ENCODE results near the gene TRIM22. TPM values are rescaled to one million over a fixed set of nuclear protein-coding genes. Genes with fewer than 3 reads are reported as not detected.
"Not testable (repeated sequence)": the region's sequence is repeated elsewhere in the genome, so short reads cannot be mapped to it uniquely, and the experiment has no call there.

TRIM22 gene
- total RNA-seq, 1 donor from 2014 or later, result 167 TPM

DNA sequence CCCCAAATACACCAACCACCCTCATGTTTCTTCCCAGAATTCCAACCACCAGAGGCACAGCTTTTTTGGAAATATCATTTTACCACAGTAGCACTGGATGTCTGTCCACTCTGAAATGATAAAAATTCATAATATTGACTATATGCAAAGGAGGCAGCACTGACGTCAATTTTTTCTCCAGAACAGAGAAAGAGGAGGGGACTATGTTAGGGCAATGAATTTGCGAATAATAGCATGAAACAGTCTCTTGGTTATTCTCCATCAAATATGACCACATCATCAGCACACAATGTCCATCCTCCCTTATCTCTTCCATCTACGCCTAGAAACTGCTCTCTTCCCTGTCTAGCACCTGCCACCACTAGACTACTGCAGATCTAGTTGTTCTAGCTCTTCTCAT lies 43.5 kb upstream of the TRIM22 start:
- Mint-ChIP-seq H3K27ac (ENCODE audit: unreplicated experiment) (no peak overlapping the region), H3K9me3 (ENCODE audit: unreplicated experiment) (no peaks in the 10 kb centered on the region), H3K4me3 (ENCODE audit: unreplicated experiment) (no peak overlapping the region), H3K36me3 (ENCODE audit: low read depth, unreplicated experiment) (peaks cover 11% of the 10 kb centered on the region), H3K4me1 (ENCODE audit: low read depth, unreplicated experiment) (no peaks in the 10 kb centered on the region), H3K27me3 (ENCODE audit: low read depth, unreplicated experiment) (no peaks in the 10 kb centered on the region)
- Histone ChIP-seq H3K27ac (ENCODE audit: low read depth, low read length) (no peak overlapping the region), H3K36me3 (ENCODE audit: insufficient read depth, low read length) (no peaks in the 10 kb centered on the region), H3K27me3 (ENCODE audit: insufficient read depth, low read length) (no peaks in the 10 kb centered on the region), H3K9ac (ENCODE audit: low read length) (no peak overlapping the region), H3K4me1 (ENCODE audit: insufficient read depth, low read length) (no peaks in the 10 kb centered on the region), H3K4me2 (ENCODE audit: low read length) (no peak overlapping the region), H3K4me3 (ENCODE audit: insufficient read depth, low read depth, low read length) (no peak overlapping the region), H3K9me3 (ENCODE audit: insufficient read depth, low read depth, low read length) (no peaks in the 10 kb centered on the region), H4K20me1 (ENCODE audit: insufficient read depth, low read length) (no peaks in the 10 kb centered on the region), H2AFZ (ENCODE audit: low read depth, low read length) (no peak overlapping the region), H3K79me2 (ENCODE audit: insufficient read depth, low read length) (no peaks in the 10 kb centered on the region)
- DNase-seq (ENCODE audit: low read depth) (no peak), FAIRE-seq (no peak)
- no peak for TF ChIP-seq EZH2 (IDR thresholded peaks at IDR 0.05; ENCODE audit: insufficient read depth, low read length)
- TF ChIP-seq, protein P1, sequence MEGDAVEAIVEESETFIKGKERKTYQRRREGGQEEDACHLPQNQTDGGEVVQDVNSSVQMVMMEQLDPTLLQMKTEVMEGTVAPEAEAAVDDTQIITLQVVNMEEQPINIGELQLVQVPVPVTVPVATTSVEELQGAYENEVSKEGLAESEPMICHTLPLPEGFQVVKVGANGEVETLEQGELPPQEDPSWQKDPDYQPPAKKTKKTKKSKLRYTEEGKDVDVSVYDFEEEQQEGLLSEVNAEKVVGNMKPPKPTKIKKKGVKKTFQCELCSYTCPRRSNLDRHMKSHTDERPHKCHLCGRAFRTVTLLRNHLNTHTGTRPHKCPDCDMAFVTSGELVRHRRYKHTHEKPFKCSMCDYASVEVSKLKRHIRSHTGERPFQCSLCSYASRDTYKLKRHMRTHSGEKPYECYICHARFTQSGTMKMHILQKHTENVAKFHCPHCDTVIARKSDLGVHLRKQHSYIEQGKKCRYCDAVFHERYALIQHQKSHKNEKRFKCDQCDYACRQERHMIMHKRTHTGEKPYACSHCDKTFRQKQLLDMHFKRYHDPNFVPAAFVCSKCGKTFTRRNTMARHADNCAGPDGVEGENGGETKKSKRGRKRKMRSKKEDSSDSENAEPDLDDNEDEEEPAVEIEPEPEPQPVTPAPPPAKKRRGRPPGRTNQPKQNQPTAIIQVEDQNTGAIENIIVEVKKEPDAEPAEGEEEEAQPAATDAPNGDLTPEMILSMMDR (IDR thresholded peaks at IDR 0.05; ENCODE audit: insufficient read depth, low read depth, low read length), result no peak

DNA sequence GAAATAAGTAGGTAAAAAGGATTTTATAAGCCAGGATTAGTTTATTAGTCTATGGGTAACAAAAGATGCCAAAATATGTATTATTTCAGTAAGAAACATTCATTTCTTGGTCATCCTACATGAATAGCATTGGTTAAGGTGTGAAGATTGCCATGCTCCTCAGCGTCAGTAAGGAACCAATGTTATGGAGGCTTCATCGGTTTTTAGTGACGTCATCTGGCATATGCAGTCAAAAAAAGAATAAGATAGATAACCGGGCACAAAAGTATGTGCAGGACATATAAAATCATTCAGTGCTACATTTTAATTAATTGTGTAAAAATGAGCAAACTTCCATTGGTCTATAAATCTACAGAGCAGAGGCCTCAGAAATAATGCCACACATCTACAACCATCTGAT lies 34.1 kb upstream of the TRIM22 start:
- Histone ChIP-seq H3K9me3 (ENCODE audit: insufficient read depth, low read depth, low read length) (no peaks in the 10 kb centered on the region), H3K79me2 (ENCODE audit: insufficient read depth, low read length) (no peaks in the 10 kb centered on the region), H3K27ac (ENCODE audit: low read depth, low read length) (no peak overlapping the region), H4K20me1 (ENCODE audit: insufficient read depth, low read length) (no peaks in the 10 kb centered on the region), H3K4me1 (ENCODE audit: insufficient read depth, low read length) (no peaks in the 10 kb centered on the region), H3K27me3 (ENCODE audit: insufficient read depth, low read length) (no peaks in the 10 kb centered on the region), H3K9ac (ENCODE audit: low read length) (no peak overlapping the region), H3K4me2 (ENCODE audit: low read length) (no peak overlapping the region), H2AFZ (ENCODE audit: low read depth, low read length) (no peak overlapping the region), H3K4me3 (ENCODE audit: insufficient read depth, low read depth, low read length) (no peak overlapping the region), H3K36me3 (ENCODE audit: insufficient read depth, low read length) (no peaks in the 10 kb centered on the region)
- no peak overlapping the region for H3K27ac Mint-ChIP-seq (ENCODE audit: unreplicated experiment)
- H3K36me3 Mint-ChIP-seq (ENCODE audit: low read depth, unreplicated experiment), result peaks cover 7% of the 10 kb centered on the region
- peaks cover 3% of the 10 kb centered on the region for H3K9me3 Mint-ChIP-seq (ENCODE audit: unreplicated experiment)
- FAIRE-seq, result no peak
- H3K4me1 Mint-ChIP-seq (ENCODE audit: low read depth, unreplicated experiment), result no peaks in the 10 kb centered on the region
- no peak overlapping the region for H3K4me3 Mint-ChIP-seq (ENCODE audit: unreplicated experiment)
- TF ChIP-seq, protein P1 (IDR thresholded peaks at IDR 0.05; ENCODE audit: insufficient read depth, low read depth, low read length), result no peak
- TF ChIP-seq EZH2 (IDR thresholded peaks at IDR 0.05; ENCODE audit: insufficient read depth, low read length), result no peak
- no peaks in the 10 kb centered on the region for H3K27me3 Mint-ChIP-seq (ENCODE audit: low read depth, unreplicated experiment)
- no peak for DNase-seq (ENCODE audit: low read depth)

DNA sequence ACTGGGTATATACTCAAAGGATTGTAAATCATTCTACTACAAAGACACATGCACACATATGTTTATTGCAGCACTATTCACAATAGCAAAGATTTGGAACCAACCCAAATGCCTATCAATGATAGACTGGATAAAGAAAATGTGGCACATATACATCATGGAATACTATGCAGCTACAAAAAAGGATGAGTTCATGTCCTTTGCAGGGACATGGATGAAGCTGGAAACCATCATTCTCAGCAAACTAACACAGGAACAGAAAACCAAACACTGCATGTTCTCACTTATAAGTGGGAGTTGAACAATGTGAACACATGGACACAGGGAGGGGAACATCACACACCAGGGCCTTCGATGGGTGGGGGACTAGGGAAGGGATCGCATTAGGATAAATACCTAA lies 32.6 kb upstream of the TRIM22 start:
- H3K4me3 ChIP-seq (ENCODE audit: insufficient read depth, low read depth, low read length); H2AFZ ChIP-seq (ENCODE audit: low read depth, low read length); H4K20me1 ChIP-seq (ENCODE audit: insufficient read depth, low read length); H3K4me1 Mint-ChIP-seq (ENCODE audit: low read depth, unreplicated experiment); H3K27me3 ChIP-seq (ENCODE audit: insufficient read depth, low read length); H3K27ac Mint-ChIP-seq (ENCODE audit: unreplicated experiment); H3K36me3 ChIP-seq (ENCODE audit: insufficient read depth, low read length); H3K9me3 Mint-ChIP-seq (ENCODE audit: unreplicated experiment); H3K9ac ChIP-seq (ENCODE audit: low read length); H3K36me3 Mint-ChIP-seq (ENCODE audit: low read depth, unreplicated experiment); H3K27ac ChIP-seq (ENCODE audit: low read depth, low read length); H3K9me3 ChIP-seq (ENCODE audit: insufficient read depth, low read depth, low read length); H3K4me2 ChIP-seq (ENCODE audit: low read length); H3K4me1 ChIP-seq (ENCODE audit: insufficient read depth, low read length); FAIRE-seq; H3K79me2 ChIP-seq (ENCODE audit: insufficient read depth, low read length); DNase-seq (ENCODE audit: low read depth); H3K27me3 Mint-ChIP-seq (ENCODE audit: low read depth, unreplicated experiment); H3K4me3 Mint-ChIP-seq (ENCODE audit: unreplicated experiment): not testable (repeated sequence)
